Keratinocyte (primary cell): ENCODE data around the gene LIX1. TPM values are rescaled to one million over a fixed set of nuclear protein-coding genes. Genes with fewer than 3 reads are reported as not detected.

Source experiments
- DNase-seq: peaks from one replicate; pipeline ENCODE4 v3.0.0-alpha.2; 2011; ENCODE audit warnings: low read depth, missing footprints, low spot score
- FAIRE-seq: peaks from 2 replicates; lab custom pipeline; 2011; peaks lifted over from hg19 to GRCh38; lab: Jason Lieb, UNC
- H2AFZ ChIP-seq: 2 replicates; pipeline ENCODE4 v1.6.0; 2012; ENCODE audit warnings: low read length, control low read depth, inconsistent platforms; ENCODE audit not compliant: control insufficient read depth
- H3K27ac ChIP-seq: 2 replicates; pipeline ENCODE4 v1.5.1; 2011; ENCODE audit warnings: low read length; ENCODE audit not compliant: control insufficient read depth, insufficient read depth
- H3K27me3 ChIP-seq: 3 replicates; pipeline ENCODE4 v1.6.0; 2011; ENCODE audit warnings: low read length; ENCODE audit not compliant: control insufficient read depth, insufficient read depth; ENCODE audit errors: extremely low read depth
- H3K36me3 ChIP-seq, 2 experiments: 2 replicates in 1 of 2; 3 replicates in 1 of 2; pipeline ENCODE4 v1.5.1; 2011; ENCODE audit warnings: low read length in 2 of 2, mild to moderate bottlenecking in 1 of 2; ENCODE audit not compliant: control insufficient read depth in 2 of 2, insufficient read depth in 2 of 2; ENCODE audit errors: extremely low read depth in 1 of 2
- H3K4me1 ChIP-seq: 3 replicates; pipeline ENCODE4 v1.5.1; 2011; ENCODE audit warnings: low read length; ENCODE audit not compliant: control insufficient read depth, insufficient read depth; ENCODE audit errors: extremely low read depth
- H3K4me2 ChIP-seq: 3 replicates; pipeline ENCODE4 v1.6.0; 2011; ENCODE audit warnings: low read depth, low read length; ENCODE audit not compliant: control insufficient read depth, insufficient read depth; ENCODE audit errors: extremely low read depth
- H3K4me3 ChIP-seq, 3 experiments: fragments of 200-600 bp in 1 of 3; sonication (generic) in 1 of 3; 2 replicates in 2 of 3; 3 replicates in 1 of 3; pipeline ENCODE4 v1.5.1; 2011 to 2016; ENCODE audit warnings: low read length in 3 of 3, mild to moderate bottlenecking in 3 of 3, control low read depth in 2 of 3, inconsistent platforms in 1 of 3, low read depth in 1 of 3, mixed read lengths in 1 of 3, mixed run types in 1 of 3, moderate library complexity in 1 of 3; ENCODE audit not compliant: control insufficient read depth in 2 of 3, insufficient read depth in 2 of 3; ENCODE audit errors: extremely low read depth in 1 of 3
- H3K79me2 ChIP-seq: 2 replicates; pipeline ENCODE4 v1.6.0; 2012; ENCODE audit warnings: low read length; ENCODE audit not compliant: control insufficient read depth, insufficient read depth
- H3K9ac ChIP-seq: 3 replicates; pipeline ENCODE4 v1.6.0; 2011; ENCODE audit warnings: low read length; ENCODE audit not compliant: control insufficient read depth, insufficient read depth; ENCODE audit errors: extremely low read depth
- H3K9me1 ChIP-seq: 3 replicates; pipeline ENCODE4 v1.6.0; 2011; ENCODE audit warnings: low read length; ENCODE audit not compliant: control insufficient read depth, insufficient read depth; ENCODE audit errors: extremely low read depth
- H3K9me3 ChIP-seq: 2 replicates; pipeline ENCODE4 v1.5.1; 2012; ENCODE audit warnings: low read depth, low read length; ENCODE audit not compliant: control insufficient read depth
- H4K20me1 ChIP-seq: 3 replicates; pipeline ENCODE4 v1.6.0; 2011; ENCODE audit warnings: low read length; ENCODE audit not compliant: control insufficient read depth, insufficient read depth; ENCODE audit errors: extremely low read depth
- CTCF ChIP-seq, 3 experiments: IDR thresholded peaks in 1 of 3; conservative IDR thresholded peaks in 1 of 3; optimal IDR thresholded peaks in 1 of 3; 2 replicates in 2 of 3; 3 replicates in 1 of 3; pipeline versions ENCODE3 to v1.5.1; 2011; ENCODE audit warnings: low read length in 3 of 3, mild to moderate bottlenecking in 3 of 3, moderate library complexity in 2 of 3, control low read depth in 1 of 3, inconsistent platforms in 1 of 3; ENCODE audit not compliant: insufficient read depth in 2 of 3; ENCODE audit errors: extremely low read depth in 1 of 3
- EZH2 ChIP-seq: IDR thresholded peaks from one replicate; pipeline ENCODE4 v1.6.1; 2012; ENCODE audit warnings: inconsistent platforms, mild to moderate bottlenecking, low read length, moderate library complexity
- dilution Hi-C: fragments of 300-500 bp; cut with MboI; formaldehyde crosslinking; loops from one replicate; pipeline ENCODE4 v1.7.0; 2020; ENCODE audit warnings: low sequenced_read_pairs; ENCODE audit not compliant: extremely low pct_ligation_motif_present
- polyA plus RNA-seq, 5 experiments: library from polyadenylated mRNA; depleted of rRNA in 3 of 5; stranded (reverse) in 3 of 5; stranded (forward) in 1 of 5; unstranded in 1 of 5; fragments of >200 nt; gene quantifications; 1 replicate in 1 of 5; 2 replicates in 3 of 5; 3 replicates in 1 of 5; pipeline versions ENCODE4 v1.2.1 to v1.2.3, GENCODE V29; 2011 to 2012; ENCODE audit warnings: missing spikeins in 2 of 5, low read depth in 1 of 5, low replicate concordance in 1 of 5

Gene LIX1
- polyA plus RNA-seq, 1 donor (not counting 4 experiments of a cell fraction or from before 2014, with no cell fraction given): not detected

- Histone ChIP-seq H3K4me3 (no peak overlapping the region), H3K4me2 (no peak overlapping the region), H3K79me2 (no peaks in the 10 kb centered on the region), H3K4me1 (peaks cover under 1% of the 10 kb centered on the region), H3K36me3 (no peaks in the 10 kb centered on the region), H4K20me1 (no peaks in the 10 kb centered on the region), H3K9me3 (no peaks in the 10 kb centered on the region), H3K9me1 (no peaks in the 10 kb centered on the region), H2AFZ (no peak overlapping the region), H3K9ac (no peak overlapping the region), H3K27ac (no peak overlapping the region), H3K27me3 (no peaks in the 10 kb centered on the region)
- FAIRE-seq: no peak
- DNase-seq: no peak
- no peak for TF ChIP-seq EZH2
- TF ChIP-seq CTCF (optimal IDR thresholded peaks at IDR 0.05 in 1 of 3, IDR thresholded peaks at IDR 0.05 in 1 of 3, conservative IDR thresholded peaks at IDR 0.05 in 1 of 3; ENCODE audit: extremely low read depth in 1 of 3, insufficient read depth in 2 of 3, low read length in 3 of 3): no peak
- dilution Hi-C loops: no loop called here
Observed at GRCh38 chr5:97076098-97076497, 66.3 kb downstream of the LIX1 start.

GRCh38 chr5:97075649-97076048 lies 66.8 kb downstream of the LIX1 start:
- H2AFZ ChIP-seq: no peak overlapping the region
- H3K27ac ChIP-seq: no peak overlapping the region
- H3K4me2 ChIP-seq: no peak overlapping the region
- peaks cover 5% of the 10 kb centered on the region for H3K4me1 ChIP-seq
- dilution Hi-C loops: no loop called here
- H3K9me1 ChIP-seq: no peaks in the 10 kb centered on the region
- H3K79me2 ChIP-seq: no peaks in the 10 kb centered on the region
- no peaks in the 10 kb centered on the region for H4K20me1 ChIP-seq
- H3K27me3 ChIP-seq: no peaks in the 10 kb centered on the region
- H3K9ac ChIP-seq: no peak overlapping the region
- DNase-seq (no peak), FAIRE-seq (no peak)
- TF ChIP-seq CTCF (optimal IDR thresholded peaks at IDR 0.05 in 1 of 3, IDR thresholded peaks at IDR 0.05 in 1 of 3, conservative IDR thresholded peaks at IDR 0.05 in 1 of 3; ENCODE audit: extremely low read depth in 1 of 3, insufficient read depth in 2 of 3, low read length in 3 of 3): no peak
- no peak for TF ChIP-seq EZH2
- H3K4me3 ChIP-seq: no peak overlapping the region
- no peaks in the 10 kb centered on the region for H3K9me3 ChIP-seq
- H3K36me3 ChIP-seq: no peaks in the 10 kb centered on the region
